ENCODE data around the gene PIP4P1. TPM values are rescaled to one million over a fixed set of nuclear protein-coding genes. Genes with fewer than 3 reads are reported as not detected.
A peak's percentile ranks its signal among the peaks of the same experiment; 100 is the strongest.

PIP4P1 gene
- total RNA-seq, 2 experiments from 2014 or later, result 31.1 to 35.2 TPM

DNA sequence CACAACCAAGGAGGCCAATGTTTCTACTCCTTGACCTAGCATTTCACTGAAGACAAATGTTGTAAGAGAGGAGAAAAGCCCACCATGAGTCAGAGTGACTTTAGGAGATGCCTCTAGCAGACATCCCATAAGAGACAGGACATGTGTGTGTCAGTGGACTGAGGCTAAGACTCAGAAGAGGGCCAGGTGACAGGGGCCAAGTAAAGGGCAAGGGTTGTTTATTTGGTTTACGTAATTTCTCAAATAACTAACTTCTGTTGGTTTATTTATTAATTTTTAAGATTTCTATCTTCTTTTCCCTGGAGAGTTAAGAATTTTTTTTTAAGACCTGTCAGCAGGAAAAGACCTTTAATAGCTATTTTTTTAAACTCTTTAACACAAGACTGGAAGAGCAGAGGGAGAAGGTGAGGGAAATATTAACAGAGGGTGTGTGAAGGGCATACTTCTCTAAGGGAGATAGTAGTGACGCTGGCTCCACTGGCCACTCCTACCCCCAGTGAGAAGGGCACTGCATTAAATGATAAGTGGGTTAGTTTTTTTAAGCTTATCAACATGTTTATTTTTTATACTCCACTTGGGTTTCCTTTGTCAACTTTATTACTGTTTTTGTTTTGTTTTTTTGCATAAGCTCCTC is 11.4 kb upstream of the PIP4P1 start:
- ChIA-PET CTCF (interaction anchor here (0.7 to 1.3 kb wide), 3 partner anchors 10 to 57 kb away, joined by 3 read pairs; partner anchors contain the start of gene PIP4P1), POLR2A (interaction anchor here (0.8 to 5.0 kb wide), 3 partner anchors 11 to 18 kb away, joined by 4 to 66 read pairs (median 5); partner anchors contain the start of genes APEX1, OSGEP and PIP4P1)
- H3K27ac Mint-ChIP-seq, result peak overlapping the region; percentile 72
- H3K27me3 Mint-ChIP-seq, result no peaks in the 10 kb centered on the region
- peaks cover 71% of the 10 kb centered on the region for H3K4me1 Mint-ChIP-seq (ENCODE audit: low read depth)
- peaks cover 74% of the 10 kb centered on the region for H3K36me3 Mint-ChIP-seq
- H3K9me3 Mint-ChIP-seq, result no peaks in the 10 kb centered on the region
- DNase-seq, result no peak
- intact Hi-C loops (cut with micrococcal nuclease), result no loop called here
- peak overlapping the region; percentile 4 for H3K4me3 Mint-ChIP-seq

- ChIA-PET POLR2A (interaction anchor here (1.1 to 5.0 kb wide), 8 partner anchors 9 to 127 kb away, joined by 5 to 66 read pairs (median 13); partner anchors contain the start of genes APEX1, OSGEP, PARP2 and PIP4P1), CTCF (interaction anchor here (0.6 to 1.7 kb wide), 5 partner anchors 9 to 138 kb away, joined by 3 to 7 read pairs (median 3); partner anchors contain the start of genes PIP4P1 and TEP1)
- Mint-ChIP-seq H3K4me3 (peak overlapping the region; percentile 89), H3K4me1 (ENCODE audit: low read depth) (peaks cover 50% of the 10 kb centered on the region), H3K9me3 (no peaks in the 10 kb centered on the region), H3K27me3 (no peaks in the 10 kb centered on the region), H3K36me3 (peaks cover 53% of the 10 kb centered on the region), H3K27ac (peak overlapping the region; percentile 99)
- intact Hi-C loops (cut with micrococcal nuclease), result loop anchor here (1.0 kb wide), 2 partner anchors 21 to 25 kb away; no protein-coding TSS in a partner anchor
- no peak for DNase-seq
These were observed 9.3 kb upstream of the PIP4P1 start for GRCh38 chr14:20470603-20470901.

DNA sequence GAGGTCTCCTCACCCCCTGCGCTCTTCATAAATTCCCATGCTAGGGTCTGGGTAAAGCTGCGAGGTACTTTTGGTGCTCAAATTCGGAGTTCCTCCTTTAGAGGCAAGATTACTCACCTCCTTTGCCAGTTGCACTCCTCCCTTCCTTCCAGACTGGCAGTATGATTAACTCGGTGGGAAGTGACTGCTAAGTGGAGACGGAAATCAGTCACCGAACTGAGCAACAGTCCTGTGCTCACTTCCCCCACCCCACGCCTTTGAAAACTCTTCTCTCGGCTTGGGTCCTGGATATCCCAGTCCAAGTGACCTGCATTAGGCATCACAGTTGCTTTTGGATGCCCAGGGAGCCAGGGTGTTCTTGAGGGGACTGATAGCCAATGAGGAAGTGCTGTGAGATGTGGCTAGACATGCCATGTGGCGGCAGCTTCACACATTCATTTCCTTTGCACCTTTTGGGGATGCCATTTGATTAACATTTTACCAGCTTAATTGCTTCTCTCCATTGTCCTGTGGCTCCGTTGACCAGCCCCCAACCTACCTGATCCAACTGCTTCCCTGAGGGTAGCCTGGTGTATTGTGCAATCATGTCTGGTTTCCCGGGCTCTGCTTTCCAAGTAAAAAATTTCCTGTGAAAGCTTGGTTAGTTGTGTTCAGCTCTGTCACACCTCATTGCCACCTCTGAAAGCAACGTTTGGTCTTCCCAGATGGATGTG is 8.8 kb upstream of the PIP4P1 start:
- intact Hi-C loops (cut with micrococcal nuclease), result loop anchor here (1.0 to 2.0 kb wide), 11 partner anchors 7 to 212 kb away; partner anchors contain the start of genes APEX1, CCNB1IP1, PARP2 and PIP4P1
- DNase-seq, result peak; percentile 83
- Mint-ChIP-seq H3K36me3 (peaks cover 48% of the 10 kb centered on the region), H3K9me3 (no peaks in the 10 kb centered on the region), H3K27ac (peak overlapping the region; percentile 99), H3K4me1 (ENCODE audit: low read depth) (peaks cover 45% of the 10 kb centered on the region), H3K4me3 (peak overlapping the region; percentile 89), H3K27me3 (no peaks in the 10 kb centered on the region)
- CTCF ChIA-PET, result interaction anchor here (0.6 to 2.3 kb wide), 9 partner anchors 9 to 138 kb away, joined by 3 to 12 read pairs (median 4); partner anchors contain the start of genes APEX1, OSGEP, PARP2 and PIP4P1
- POLR2A ChIA-PET, result interaction anchor here (0.7 to 5.0 kb wide), 16 partner anchors 8 to 143 kb away, joined by 3 to 66 read pairs (median 5); partner anchors contain the start of genes APEX1, CCNB1IP1, OSGEP and PARP2

- DNase-seq, result peak; percentile 93
- Mint-ChIP-seq H3K4me1 (ENCODE audit: low read depth) (peaks cover 39% of the 10 kb centered on the region), H3K36me3 (peaks cover 41% of the 10 kb centered on the region), H3K27me3 (no peaks in the 10 kb centered on the region), H3K4me3 (peak within 1 kb of the TSS; percentile 89), H3K27ac (peak within 1 kb of the TSS; percentile 99), H3K9me3 (no peaks in the 10 kb centered on the region)
- intact Hi-C loops (cut with micrococcal nuclease), result loop anchor here (1.0 to 2.0 kb wide), 9 partner anchors 8 to 213 kb away; partner anchors contain the start of genes APEX1, CCNB1IP1, PARP2 and PIP4P1
- CTCF ChIA-PET, result interaction anchor here (0.9 to 2.3 kb wide), 7 partner anchors 8 to 137 kb away, joined by 3 to 12 read pairs (median 4); partner anchors contain the start of genes APEX1, OSGEP, PARP2 and PIP4P1
- POLR2A ChIA-PET, result interaction anchor here (0.8 to 5.0 kb wide), 15 partner anchors 8 to 143 kb away, joined by 3 to 66 read pairs (median 5); partner anchors contain the start of genes APEX1, CCNB1IP1, OSGEP and PARP2
These were observed 8.1 kb upstream of the PIP4P1 start, which contains the start of gene PNP for GRCh38 chr14:20469242-20469889. Gene PNP, plus strand, starts transcription at chr14:20469406. Its CDS starts 119 bp downstream, at chr14:20469525.

DNA sequence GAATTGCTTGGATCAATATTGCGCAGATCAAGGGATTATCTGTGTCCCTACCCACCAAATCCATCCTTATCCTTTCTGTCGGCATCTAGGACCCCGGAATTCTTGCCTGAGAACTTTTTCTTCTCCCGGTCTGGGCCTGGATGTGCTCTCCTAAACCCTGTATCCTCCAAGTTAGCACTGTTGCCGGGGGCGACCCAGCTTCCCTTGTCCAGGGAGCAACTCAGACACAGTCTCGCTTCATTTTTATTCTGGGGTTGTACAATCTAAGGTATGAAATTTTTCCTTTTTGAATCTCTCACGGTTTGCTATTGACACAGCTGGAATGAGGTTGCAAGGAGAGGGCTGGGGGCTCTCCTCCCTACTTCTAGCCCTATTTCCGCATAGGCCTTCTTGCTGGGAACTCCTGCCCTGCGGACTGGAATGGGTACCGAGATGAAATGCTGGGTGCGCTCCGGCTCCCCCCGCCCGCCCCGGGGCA is 7.6 kb upstream of the PIP4P1 start:
- H3K36me3 Mint-ChIP-seq, result peaks cover 35% of the 10 kb centered on the region
- peak overlapping the region; percentile 99 for H3K27ac Mint-ChIP-seq
- H3K27me3 Mint-ChIP-seq, result no peaks in the 10 kb centered on the region
- H3K4me1 Mint-ChIP-seq (ENCODE audit: low read depth), result peaks cover 33% of the 10 kb centered on the region
- intact Hi-C loops (cut with micrococcal nuclease), result loop anchor here (1.0 to 2.0 kb wide), 9 partner anchors 8 to 213 kb away; partner anchors contain the start of genes APEX1, CCNB1IP1, PARP2 and PIP4P1
- H3K9me3 Mint-ChIP-seq, result no peaks in the 10 kb centered on the region
- peak overlapping the region; percentile 89 for H3K4me3 Mint-ChIP-seq
- ChIA-PET CTCF (interaction anchor here (0.7 to 2.3 kb wide), 2 partner anchors 13 to 162 kb away, joined by 3 to 12 read pairs; partner anchors contain the start of genes APEX1 and OSGEP), POLR2A (interaction anchor here (1.0 to 5.0 kb wide), 10 partner anchors 7 to 137 kb away, joined by 3 to 66 read pairs (median 8); partner anchors contain the start of genes APEX1, CCNB1IP1, OSGEP and PARP2)
- DNase-seq, result no peak

GRCh38 chr14:20460458-20461224 is 593 bp downstream of the PIP4P1 start:
- peak; percentile 67 for DNase-seq
- H3K4me1 Mint-ChIP-seq (ENCODE audit: low read depth), result peaks cover 33% of the 10 kb centered on the region
- intact Hi-C loops (cut with micrococcal nuclease), result loop anchor here (1.0 to 5.0 kb wide), 7 partner anchors 9 to 807 kb away; partner anchors contain the start of genes HNRNPC, PARP2 and PNP
- POLR2A ChIA-PET, result interaction anchor here (0.6 to 4.5 kb wide), 7 partner anchors 9 to 627 kb away, joined by 3 to 37 read pairs (median 5); partner anchors contain the start of genes PARP2 and PNP
- no peaks in the 10 kb centered on the region for H3K27me3 Mint-ChIP-seq
- CTCF ChIA-PET, result interaction anchor here (1.0 to 2.6 kb wide), 6 partner anchors 9 to 230 kb away, joined by 3 to 12 read pairs (median 4); partner anchors contain the start of genes PARP2 and PNP
- H3K4me3 Mint-ChIP-seq, result peak overlapping the region; percentile 91
- H3K9me3 Mint-ChIP-seq, result no peaks in the 10 kb centered on the region
- H3K27ac Mint-ChIP-seq, result peak overlapping the region; percentile 93
- peaks cover 24% of the 10 kb centered on the region for H3K36me3 Mint-ChIP-seq

DNA sequence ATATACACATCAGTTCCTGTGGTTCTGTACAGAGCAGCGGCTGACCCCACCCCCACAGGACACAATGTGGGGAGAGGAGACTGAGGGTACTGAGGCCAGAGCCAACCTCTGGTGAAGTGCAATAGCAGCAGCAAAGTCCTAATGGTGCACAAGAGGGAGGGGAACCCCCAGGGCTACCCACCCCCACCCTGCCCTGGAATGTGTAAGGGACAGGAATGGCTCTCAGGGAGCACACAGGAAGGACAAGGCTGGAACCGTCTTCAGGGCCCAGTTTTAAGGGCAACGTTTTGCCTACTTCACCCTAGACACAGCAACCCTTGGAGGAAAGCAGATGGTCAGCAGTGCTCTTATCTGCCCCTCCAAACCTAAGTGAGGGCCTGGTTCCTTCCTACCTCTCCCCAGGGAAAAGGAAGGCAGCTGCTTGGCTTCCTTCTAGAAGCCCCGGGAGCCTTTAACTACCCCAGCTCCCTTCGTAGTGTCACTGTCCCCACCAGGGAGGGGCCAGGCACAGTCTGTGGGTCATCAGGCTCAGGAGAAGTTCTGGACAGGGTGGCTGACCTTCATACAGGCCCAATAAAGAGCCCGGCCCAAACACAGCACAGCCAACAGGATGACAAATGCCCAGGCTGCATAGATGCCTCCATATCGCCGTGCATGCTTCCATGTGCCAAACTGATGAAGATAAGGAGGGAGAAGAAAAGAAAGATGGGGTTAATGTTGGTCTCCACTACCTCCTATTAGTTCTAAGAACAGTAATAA is 3.0 kb downstream of the PIP4P1 start:
- Mint-ChIP-seq H3K27me3 (no peaks in the 10 kb centered on the region), H3K9me3 (no peaks in the 10 kb centered on the region), H3K4me1 (ENCODE audit: low read depth) (peaks cover 37% of the 10 kb centered on the region), H3K4me3 (no peak overlapping the region), H3K36me3 (peaks cover 24% of the 10 kb centered on the region), H3K27ac (no peak overlapping the region)
- DNase-seq, result no peak
- intact Hi-C loops (cut with micrococcal nuclease), result loop anchor here (10.0 kb wide), 1 partner anchor 647 kb away; the partner anchor contains the start of gene TMEM253
- ChIA-PET POLR2A (no interaction called here), CTCF (no interaction called here)

GRCh38 chr14:20456971-20457370 is 4.3 kb downstream of the PIP4P1 start:
- no peaks in the 10 kb centered on the region for H3K9me3 Mint-ChIP-seq
- no peak overlapping the region for H3K4me3 Mint-ChIP-seq
- CTCF ChIA-PET, result no interaction called here
- peaks cover 40% of the 10 kb centered on the region for H3K4me1 Mint-ChIP-seq (ENCODE audit: low read depth)
- intact Hi-C loops (cut with micrococcal nuclease), result loop anchor here (10.0 kb wide), 1 partner anchor 648 kb away; the partner anchor contains the start of gene TMEM253
- no peak overlapping the region for H3K27ac Mint-ChIP-seq
- H3K27me3 Mint-ChIP-seq, result no peaks in the 10 kb centered on the region
- POLR2A ChIA-PET, result interaction anchor here (2.5 to 4.6 kb wide), 3 partner anchors 13 to 114 kb away, joined by 16 to 66 read pairs (median 42); partner anchors contain the start of genes PARP2, PNP and TEP1
- H3K36me3 Mint-ChIP-seq, result peaks cover 30% of the 10 kb centered on the region
- DNase-seq, result no peak

DNA sequence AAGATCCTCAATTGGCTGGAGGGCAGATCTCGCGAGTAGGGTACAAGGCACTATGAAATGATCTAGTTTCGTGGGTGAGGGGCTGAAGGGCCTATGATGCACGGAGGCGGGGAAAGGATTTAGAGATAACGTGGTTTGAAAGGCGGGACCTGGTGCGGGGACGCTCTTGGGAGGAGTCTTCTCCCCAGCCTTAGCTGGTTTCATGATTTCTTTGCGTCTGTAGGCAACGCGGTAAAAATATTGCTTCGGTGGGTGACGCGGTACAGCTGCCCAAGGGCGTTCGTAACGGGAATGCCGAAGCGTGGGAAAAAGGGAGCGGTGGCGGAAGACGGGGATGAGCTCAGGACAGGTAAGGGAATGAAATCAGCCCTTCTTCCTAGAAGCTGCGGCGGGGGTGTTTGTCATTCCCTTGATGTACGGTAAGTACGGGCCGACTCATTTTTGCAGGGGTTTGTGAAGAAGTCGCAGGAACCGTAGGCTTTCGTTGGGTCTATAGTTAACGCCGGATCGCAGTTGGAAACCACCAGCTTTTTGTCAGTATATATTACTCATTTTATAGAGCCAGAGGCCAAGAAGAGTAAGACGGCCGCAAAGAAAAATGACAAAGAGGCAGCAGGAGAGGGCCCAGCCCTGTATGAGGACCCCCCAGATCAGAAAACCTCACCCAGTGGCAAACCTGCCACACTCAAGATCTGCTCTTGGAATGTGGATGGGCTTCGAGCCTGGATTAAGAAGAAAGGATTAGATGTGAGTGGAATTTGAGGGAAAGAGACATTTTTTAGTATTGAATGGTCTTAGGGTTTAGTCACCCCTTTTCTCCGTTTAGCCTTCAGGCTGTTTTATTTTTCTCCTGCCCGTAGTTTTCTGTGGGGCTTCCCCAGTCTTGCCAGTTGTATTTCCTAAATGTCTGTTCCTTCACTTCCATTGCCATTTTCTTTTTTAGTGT is 5.6 kb downstream of the PIP4P1 start:
- Mint-ChIP-seq H3K36me3 (peaks cover 32% of the 10 kb centered on the region), H3K27me3 (no peaks in the 10 kb centered on the region), H3K4me3 (no peak overlapping the region), H3K9me3 (no peaks in the 10 kb centered on the region), H3K4me1 (ENCODE audit: low read depth) (peaks cover 31% of the 10 kb centered on the region), H3K27ac (no peak overlapping the region)
- DNase-seq, result peak; percentile 70
- ChIA-PET CTCF (interaction anchor here (0.7 to 4.3 kb wide), 9 partner anchors 11 to 515 kb away, joined by 3 to 29 read pairs (median 6); partner anchors contain the start of genes PARP2, PNP and TEP1), POLR2A (interaction anchor here (0.6 to 4.6 kb wide), 12 partner anchors 9 to 228 kb away, joined by 3 to 66 read pairs (median 6); partner anchors contain the start of genes PARP2, PNP and TEP1)
- intact Hi-C loops (cut with micrococcal nuclease), result loop anchor here (1.0 to 10.0 kb wide), 8 partner anchors 14 to 649 kb away; partner anchors contain the start of genes CCNB1IP1, PARP2, PNP and TMEM253
